Bronchial epithelial cell (primary cell): ENCODE data around the gene RNF44. TPM values are rescaled to one million over a fixed set of nuclear protein-coding genes. Genes with fewer than 3 reads are reported as not detected.

ENCODE experiments used
- DNase-seq: peaks from one replicate; pipeline ENCODE4 v3.0.0-alpha.2; 2010; ENCODE audit warnings: low read depth
- FAIRE-seq: peaks from 2 replicates; lab custom pipeline; 2011; peaks lifted over from hg19 to GRCh38; lab: Jason Lieb, UNC
- H3K27me3 ChIP-seq: 2 replicates; pipeline ENCODE4 v1.5.1; 2011; ENCODE audit warnings: low read length; ENCODE audit not compliant: control insufficient read depth, insufficient read depth
- H3K36me3 ChIP-seq: 2 replicates; pipeline ENCODE4 v1.5.1; 2011; ENCODE audit warnings: low read length; ENCODE audit not compliant: control insufficient read depth, insufficient read depth
- H3K4me3 ChIP-seq: 2 replicates; pipeline ENCODE4 v1.5.1; 2011; ENCODE audit warnings: mild to moderate bottlenecking, low read depth, low read length, control low read depth
- CTCF ChIP-seq: IDR thresholded peaks from 2 replicates; pipeline ENCODE4 v1.5.1; 2011; ENCODE audit warnings: mild to moderate bottlenecking, moderate library complexity, low read length, control low read depth, inconsistent platforms; ENCODE audit not compliant: insufficient read depth, severe bottlenecking
- total RNA-seq: library from RNA; depleted of rRNA; stranded (reverse); fragments of >200 nt; gene quantifications from 2 replicates; pipeline ENCODE4 v1.2.1, GENCODE V29; 2014

RNF44 gene
- total RNA-seq, 1 donor from 2014 or later: 2.1 TPM

- no peaks in the 10 kb centered on the region for H3K27me3 ChIP-seq
- peak overlapping the region; percentile 90 for H3K4me3 ChIP-seq
- DNase-seq: no peak
- H3K36me3 ChIP-seq: peaks cover 19% of the 10 kb centered on the region
- TF ChIP-seq CTCF: no peak
- FAIRE-seq: no peak
Measured at GRCh38 chr5:176535664-176536131, 1.5 kb downstream of the RNF44 start.

GRCh38 chr5:176535101-176535663 lies 2.0 kb downstream of the RNF44 start:
- H3K36me3 ChIP-seq: peaks cover 23% of the 10 kb centered on the region
- FAIRE-seq (no peak), DNase-seq (peak; percentile 49)
- H3K27me3 ChIP-seq: no peaks in the 10 kb centered on the region
- H3K4me3 ChIP-seq: peak overlapping the region; percentile 90
- no peak for TF ChIP-seq CTCF

- FAIRE-seq (no peak), DNase-seq (no peak)
- no peak for TF ChIP-seq CTCF
- Histone ChIP-seq H3K4me3 (no peak overlapping the region), H3K36me3 (peaks cover 24% of the 10 kb centered on the region), H3K27me3 (no peaks in the 10 kb centered on the region)
Measured at GRCh38 chr5:176534640-176535039, 2.6 kb downstream of the RNF44 start.

GRCh38 chr5:176533894-176534611 lies 3.1 kb downstream of the RNF44 start:
- Histone ChIP-seq H3K4me3 (no peak overlapping the region), H3K36me3 (peaks cover 30% of the 10 kb centered on the region), H3K27me3 (no peaks in the 10 kb centered on the region)
- FAIRE-seq (peak; percentile 32), DNase-seq (peak; percentile 42)
- no peak for TF ChIP-seq CTCF

DNA sequence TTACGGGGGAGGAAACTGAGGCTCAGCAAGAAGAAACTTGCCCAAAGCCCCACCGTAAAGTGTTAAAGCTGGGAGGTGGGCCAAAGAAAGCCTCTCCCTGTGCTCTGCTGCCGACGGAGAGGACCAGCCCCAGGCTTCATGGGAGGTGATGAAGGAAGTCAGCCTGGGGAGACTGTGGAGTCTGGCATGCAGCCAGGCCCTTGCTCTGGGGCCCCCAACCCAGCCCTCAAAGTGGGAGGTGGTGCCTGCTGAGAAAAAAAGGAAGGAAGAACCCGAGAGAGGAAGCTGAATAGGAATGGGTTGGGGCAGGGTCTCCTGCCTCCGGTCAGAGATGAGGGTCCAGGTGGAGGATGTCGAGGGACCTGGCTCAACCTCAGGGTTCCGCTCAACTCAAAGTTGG lies 3.8 kb downstream of the RNF44 start:
- Histone ChIP-seq H3K4me3 (no peak overlapping the region), H3K27me3 (no peaks in the 10 kb centered on the region), H3K36me3 (peaks cover 34% of the 10 kb centered on the region)
- no peak for TF ChIP-seq CTCF
- no peak for DNase-seq
- FAIRE-seq: no peak

GRCh38 chr5:176532795-176533194 lies 4.4 kb downstream of the RNF44 start:
- H3K27me3 ChIP-seq: no peaks in the 10 kb centered on the region
- DNase-seq: no peak
- no peak for TF ChIP-seq CTCF
- H3K36me3 ChIP-seq: peaks cover 38% of the 10 kb centered on the region
- no peak for FAIRE-seq
- H3K4me3 ChIP-seq: no peak overlapping the region
